ENCODE results near the gene BACH2. TPM values are rescaled to one million over a fixed set of nuclear protein-coding genes. Genes with fewer than 3 reads are reported as not detected.

BACH2 gene
- total RNA-seq, 2 donors from 2014 or later = 5.2 to 5.7 TPM

DNA sequence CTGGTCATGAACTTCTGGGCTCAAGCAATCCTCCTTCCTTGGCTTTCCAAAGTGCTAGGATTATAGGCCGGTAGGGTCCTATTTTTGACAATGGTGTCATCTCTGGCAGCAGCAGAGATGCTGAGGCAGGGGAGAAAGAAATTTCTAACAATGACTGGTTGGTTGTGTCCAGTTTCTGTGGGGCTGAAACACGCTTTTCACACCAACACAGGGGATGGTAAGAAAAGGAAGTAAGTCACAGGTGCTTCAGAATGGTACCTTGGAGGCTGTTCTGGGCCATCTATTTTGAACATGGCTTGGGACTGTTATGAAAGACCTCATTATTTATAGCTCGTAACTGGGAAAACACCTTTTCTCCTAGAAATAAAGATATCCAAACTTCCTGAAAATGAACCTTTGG, 329.7 kb downstream of the BACH2 start:
- Histone ChIP-seq H3K36me3 (no peaks in the 10 kb centered on the region), H3K27me3 (replicated peaks; ENCODE audit: insufficient read depth) (no peaks in the 10 kb centered on the region), H3K27ac (no peak overlapping the region), H3K4me1 (replicated peaks) (no peaks in the 10 kb centered on the region), H3K4me3 (no peak overlapping the region), H3K9me3 (no peaks in the 10 kb centered on the region)
- DNase-seq (ENCODE audit: low spot score) = no peak
- intact Hi-C loops (cut with DNase I) = no loop called here
- 88% methylated on average over 3 of the region's 3 CpGs for WGBS
- TF ChIP-seq POLR2A (IDR thresholded peaks at IDR 0.05) (no peak), POLR2AphosphoS5 (IDR thresholded peaks at IDR 0.05) (no peak), CTCF (IDR thresholded peaks at IDR 0.05) (no peak)

GRCh38 chr6:89966228-89966544, 330.5 kb downstream of the BACH2 start:
- Histone ChIP-seq H3K27ac (no peak overlapping the region), H3K36me3 (no peaks in the 10 kb centered on the region), H3K9me3 (no peaks in the 10 kb centered on the region), H3K27me3 (replicated peaks; ENCODE audit: insufficient read depth) (no peaks in the 10 kb centered on the region), H3K4me1 (replicated peaks) (no peaks in the 10 kb centered on the region), H3K4me3 (no peak overlapping the region)
- TF ChIP-seq CTCF (IDR thresholded peaks at IDR 0.05) (no peak), POLR2A (IDR thresholded peaks at IDR 0.05) (no peak), POLR2AphosphoS5 (IDR thresholded peaks at IDR 0.05) (no peak)
- WGBS = 81% methylated on average over 1 of the region's 1 CpG
- no peak for DNase-seq (ENCODE audit: low spot score)
- intact Hi-C loops (cut with DNase I) = no loop called here

DNA sequence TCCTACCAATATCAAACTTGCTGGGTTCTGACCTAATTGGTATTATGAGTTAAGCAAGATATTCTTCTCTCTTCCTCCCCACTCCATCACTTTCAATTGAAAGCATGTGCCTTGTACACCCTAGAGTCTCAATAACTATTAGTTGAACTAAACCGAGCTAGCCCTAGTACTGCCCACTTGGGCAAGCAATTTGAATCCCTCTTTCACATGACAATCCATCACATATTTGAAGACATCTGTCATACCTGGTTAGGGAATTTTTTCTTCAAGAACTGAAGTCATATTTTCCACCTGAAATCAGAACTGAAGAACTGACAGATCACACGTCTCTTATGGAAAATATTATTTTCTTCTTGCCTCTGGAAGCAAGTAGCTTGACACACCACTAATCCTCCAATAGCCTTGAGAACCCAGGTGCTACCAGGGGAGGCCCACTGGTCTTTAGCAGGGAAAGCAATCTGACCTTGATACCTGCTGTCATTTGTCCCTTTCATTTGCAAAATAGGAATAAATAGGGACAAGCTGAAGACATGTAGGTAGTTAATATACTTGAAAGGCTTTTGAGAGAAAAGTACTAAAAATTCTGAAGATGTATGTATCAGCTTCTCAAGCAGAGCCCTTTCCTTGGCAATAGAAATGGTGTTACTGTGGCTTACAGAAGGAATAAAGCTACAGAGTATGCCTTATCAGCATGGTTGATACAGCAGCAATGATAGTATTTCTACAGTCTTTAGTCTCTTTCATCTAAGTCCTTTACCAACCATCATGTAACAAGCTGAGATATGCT, 331.0 kb downstream of the BACH2 start:
- intact Hi-C loops (cut with DNase I) = no loop called here
- Histone ChIP-seq H3K27me3 (replicated peaks; ENCODE audit: insufficient read depth) (no peaks in the 10 kb centered on the region), H3K27ac (no peak overlapping the region), H3K9me3 (no peaks in the 10 kb centered on the region), H3K4me1 (replicated peaks) (no peaks in the 10 kb centered on the region), H3K4me3 (no peak overlapping the region), H3K36me3 (no peaks in the 10 kb centered on the region)
- no peak for TF ChIP-seq POLR2A (IDR thresholded peaks at IDR 0.05)
- TF ChIP-seq POLR2AphosphoS5 (IDR thresholded peaks at IDR 0.05) = no peak
- DNase-seq (ENCODE audit: low spot score) = no peak
- 95% methylated on average over 2 of the region's 2 CpGs for WGBS

DNA sequence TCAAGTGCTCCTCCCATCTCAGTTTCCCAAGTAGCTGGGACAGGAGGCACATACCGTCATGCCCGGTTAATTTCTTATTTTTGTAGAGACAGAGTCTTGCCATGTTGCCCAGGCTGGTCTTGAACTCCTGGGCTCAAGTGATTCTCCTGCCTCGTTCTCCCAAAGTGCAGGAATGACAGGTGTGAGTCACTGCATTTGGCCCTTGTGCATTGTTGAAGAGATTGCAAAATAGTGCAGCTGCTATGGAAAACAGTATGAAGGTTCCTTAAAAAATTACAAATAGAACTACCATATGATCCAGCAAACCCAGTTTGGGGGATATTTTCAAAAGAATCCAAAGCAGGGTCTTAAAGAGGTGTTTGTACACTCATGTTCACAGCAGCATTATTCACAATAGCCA, 333.3 kb downstream of the BACH2 start:
- no peak for DNase-seq (ENCODE audit: low spot score)
- no peaks in the 10 kb centered on the region for H3K27me3 ChIP-seq (replicated peaks; ENCODE audit: insufficient read depth)
- no peak for TF ChIP-seq POLR2AphosphoS5 (IDR thresholded peaks at IDR 0.05)
- TF ChIP-seq POLR2A (IDR thresholded peaks at IDR 0.05) = no peak
- TF ChIP-seq CTCF (IDR thresholded peaks at IDR 0.05) = no peak
- 93% methylated on average over 3 of the region's 3 CpGs for WGBS
- H3K4me1 ChIP-seq (replicated peaks) = no peaks in the 10 kb centered on the region
- H3K9me3 ChIP-seq = no peaks in the 10 kb centered on the region
- intact Hi-C loops (cut with DNase I) = no loop called here
- no peak overlapping the region for H3K4me3 ChIP-seq
- H3K36me3 ChIP-seq = no peaks in the 10 kb centered on the region
- H3K27ac ChIP-seq = no peak overlapping the region

- Histone ChIP-seq H3K27me3 (replicated peaks; ENCODE audit: insufficient read depth) (no peaks in the 10 kb centered on the region), H3K9me3 (no peaks in the 10 kb centered on the region), H3K4me1 (replicated peaks) (no peaks in the 10 kb centered on the region), H3K4me3 (no peak overlapping the region), H3K36me3 (no peaks in the 10 kb centered on the region), H3K27ac (no peak overlapping the region)
- no peak for TF ChIP-seq CTCF (IDR thresholded peaks at IDR 0.05)
- WGBS = 94% methylated on average over 2 of the region's 2 CpGs
- intact Hi-C loops (cut with DNase I) = no loop called here
- no peak for DNase-seq (ENCODE audit: low spot score)
Observed at GRCh38 chr6:89961481-89961880, 335.2 kb downstream of the BACH2 start.
